Stimulated activated naive CD8-positive, alpha-beta T cell treated with anti-CD3 and anti-CD28 coated beads, Interleukin-15, Interleukin-2, amounts not matched to agents 100 ng/mL and 50 ng/mL, for 24 hours (primary cell): ENCODE data around the gene PPM1J.

Source experiments
- H3K27ac Mint-ChIP-seq: one replicate; pipeline ENCODE4 v1.8.0; 2021; ENCODE audit warnings: mild to moderate bottlenecking, mixed read lengths
- H3K27me3 Mint-ChIP-seq: one replicate; pipeline ENCODE4 v1.8.0; 2021; ENCODE audit warnings: mixed read lengths
- H3K36me3 Mint-ChIP-seq: one replicate; pipeline ENCODE4 v1.8.0; 2021; ENCODE audit warnings: low read depth, mixed read lengths
- H3K4me1 Mint-ChIP-seq: one replicate; pipeline ENCODE4 v1.8.0; 2021; ENCODE audit warnings: low read depth, mixed read lengths
- H3K4me3 Mint-ChIP-seq: one replicate; pipeline ENCODE4 v1.8.0; 2021; ENCODE audit warnings: mild to moderate bottlenecking, mixed read lengths
- H3K9me3 Mint-ChIP-seq: one replicate; pipeline ENCODE4 v1.8.0; 2021; ENCODE audit warnings: mixed read lengths

Gene PPM1J

DNA sequence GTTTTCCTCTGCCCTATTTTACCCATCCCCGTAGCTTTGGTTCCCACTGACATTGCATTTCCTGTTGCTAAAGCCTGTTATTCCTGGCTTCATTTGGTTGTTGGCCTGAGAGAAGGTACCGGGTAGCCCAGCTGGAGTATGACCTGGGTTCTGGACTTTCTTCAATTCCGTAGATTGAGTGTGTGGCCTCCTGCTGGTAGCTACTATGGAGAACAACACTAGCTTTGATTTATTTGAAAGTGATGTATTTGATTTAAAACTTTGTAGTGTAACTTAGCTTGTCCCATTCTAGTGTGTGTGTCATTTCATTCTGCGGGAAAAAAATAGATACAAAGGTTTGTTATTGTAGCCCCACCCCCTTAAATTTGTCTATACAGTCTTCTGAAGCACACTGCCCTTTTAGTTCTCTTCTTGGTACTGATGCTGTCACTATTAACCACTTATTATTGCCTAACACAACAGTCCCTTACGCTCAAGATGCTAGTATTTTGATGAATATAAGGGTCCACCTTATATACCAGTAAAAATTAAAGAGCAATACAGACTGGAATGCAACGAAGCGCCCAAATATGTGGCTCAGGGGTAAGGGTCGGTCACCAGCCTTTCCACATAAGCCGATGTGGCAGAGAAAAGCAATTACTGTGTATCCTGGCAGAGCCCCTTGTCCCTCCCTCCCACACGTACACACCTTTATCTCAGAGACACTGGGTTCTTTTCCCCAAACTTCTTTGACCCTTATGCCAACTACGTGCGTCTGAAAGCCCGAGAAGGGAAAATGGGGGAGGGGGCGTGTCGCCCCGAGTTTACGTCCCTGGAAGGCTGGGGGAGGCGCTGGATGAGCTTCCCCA, 41.3 kb downstream of the PPM1J start:
- Mint-ChIP-seq H3K4me3 (peak overlapping the region; percentile 90), H3K4me1 (peaks cover 55% of the 10 kb centered on the region), H3K36me3 (peaks cover 57% of the 10 kb centered on the region), H3K27ac (peak overlapping the region; percentile 94), H3K9me3 (no peaks in the 10 kb centered on the region), H3K27me3 (no peaks in the 10 kb centered on the region)

DNA sequence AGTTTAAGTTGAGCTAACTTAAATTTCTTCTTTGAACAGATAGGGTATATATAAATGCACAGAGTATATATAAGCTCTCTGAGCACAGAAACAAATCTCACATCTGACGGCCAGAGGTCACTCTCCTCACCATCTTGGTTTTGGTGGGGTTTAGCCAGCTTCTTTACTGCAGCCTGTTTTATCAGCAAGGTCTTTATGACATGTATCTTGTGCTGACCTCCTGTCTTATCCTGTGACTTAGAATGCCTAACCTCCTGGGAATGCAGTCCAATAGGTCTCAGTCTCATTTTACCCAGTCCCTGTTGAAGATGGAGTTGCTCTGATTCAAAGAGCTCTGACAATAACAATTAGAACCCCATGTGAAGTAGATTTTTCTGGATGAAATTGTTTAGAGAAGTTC, 42.3 kb downstream of the PPM1J start:
- peaks cover 56% of the 10 kb centered on the region for H3K4me1 Mint-ChIP-seq
- H3K4me3 Mint-ChIP-seq = no peak overlapping the region
- H3K27ac Mint-ChIP-seq = peak overlapping the region; percentile 9
- peaks cover 64% of the 10 kb centered on the region for H3K36me3 Mint-ChIP-seq
- H3K9me3 Mint-ChIP-seq = no peaks in the 10 kb centered on the region
- no peaks in the 10 kb centered on the region for H3K27me3 Mint-ChIP-seq

DNA sequence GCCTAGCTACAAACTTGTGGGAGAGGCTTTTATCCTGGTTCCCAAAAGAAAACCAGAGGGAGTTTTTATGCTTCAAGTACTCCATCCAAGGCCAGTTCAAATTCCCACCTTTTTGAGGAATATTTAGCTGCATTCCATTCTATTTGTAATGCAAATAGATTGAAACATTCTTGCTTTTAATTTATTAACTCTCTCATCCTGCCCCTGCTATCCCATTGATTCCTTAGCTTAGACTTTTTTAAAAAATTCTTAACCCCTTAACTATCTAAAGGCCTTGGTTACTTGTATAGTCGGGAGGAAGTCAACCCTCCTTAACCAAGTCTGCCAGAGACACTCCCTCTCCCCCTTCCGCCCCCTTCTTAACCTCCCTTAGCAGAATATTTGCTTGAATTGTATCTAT, 43.1 kb downstream of the PPM1J start:
- no peaks in the 10 kb centered on the region for H3K27me3 Mint-ChIP-seq
- H3K9me3 Mint-ChIP-seq = no peaks in the 10 kb centered on the region
- H3K4me1 Mint-ChIP-seq = peaks cover 59% of the 10 kb centered on the region
- no peak overlapping the region for H3K4me3 Mint-ChIP-seq
- H3K27ac Mint-ChIP-seq = no peak overlapping the region
- peaks cover 72% of the 10 kb centered on the region for H3K36me3 Mint-ChIP-seq

DNA sequence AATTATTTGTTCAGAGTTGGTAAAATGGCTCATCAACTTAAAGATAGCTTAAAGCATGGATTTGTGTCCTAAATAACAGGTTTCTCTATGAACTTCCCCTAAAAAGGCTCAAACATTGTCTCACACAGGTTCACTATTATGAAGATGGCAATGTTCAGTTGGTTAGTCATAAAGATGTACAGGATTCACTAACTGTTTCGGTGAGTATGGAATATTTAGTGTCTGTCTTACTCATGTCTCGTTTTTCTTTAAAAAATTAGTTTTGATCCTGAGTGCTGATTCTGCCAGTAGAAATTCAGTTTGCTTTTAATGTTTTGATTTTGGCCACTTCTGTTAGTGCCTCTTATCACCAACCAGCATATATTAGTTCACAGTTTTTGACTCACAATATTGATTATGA, 48.2 kb downstream of the PPM1J start:
- Mint-ChIP-seq H3K36me3 (peaks cover 82% of the 10 kb centered on the region), H3K27ac (peak overlapping the region; percentile 74), H3K27me3 (no peaks in the 10 kb centered on the region)

DNA sequence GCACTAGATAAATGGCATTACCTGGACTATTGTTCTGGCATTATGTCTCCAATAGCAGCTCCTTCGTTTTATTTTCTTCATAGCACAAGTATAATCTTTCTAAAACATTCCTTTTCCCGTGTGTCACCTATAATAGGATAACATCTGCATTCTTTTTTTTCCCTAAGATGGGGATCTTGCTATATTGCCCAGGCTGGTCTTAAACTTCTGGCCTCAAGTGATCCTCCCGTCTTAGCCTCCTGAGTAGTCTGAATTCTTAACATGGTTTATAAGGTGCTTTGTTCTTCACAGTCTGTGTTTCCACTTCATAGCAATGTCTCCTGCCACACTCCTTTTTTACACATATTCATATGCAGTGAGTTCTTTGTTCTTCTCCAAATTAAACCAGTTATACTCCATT, 49.3 kb downstream of the PPM1J start:
- Mint-ChIP-seq H3K4me1 (peaks cover 34% of the 10 kb centered on the region), H3K36me3 (peaks cover 82% of the 10 kb centered on the region), H3K4me3 (no peak overlapping the region), H3K27me3 (no peaks in the 10 kb centered on the region), H3K9me3 (no peaks in the 10 kb centered on the region), H3K27ac (peak overlapping the region; percentile 9)

More for the DNA sequence above, 48.2 kb downstream of the PPM1J start:
- peaks cover 34% of the 10 kb centered on the region for H3K4me1 Mint-ChIP-seq
- no peak overlapping the region for H3K4me3 Mint-ChIP-seq
- no peaks in the 10 kb centered on the region for H3K9me3 Mint-ChIP-seq
